A549 (cell line): ENCODE measurements around the gene PLCB1. TPM values are rescaled to one million over a fixed set of nuclear protein-coding genes. Genes with fewer than 3 reads are reported as not detected.

Experiments used
- ATAC-seq, 2 experiments: fragments of 200-7000 bp in 1 of 2; fragments of >200 bp in 1 of 2; cut with Nextera tagmentation in 1 of 2; cut with Tn5 transposase in 1 of 2; 3 replicates each; pipeline versions ENCODE4 v1.8.0 to v1.9.1; 2018 to 2020; ENCODE audit warnings: mild to moderate bottlenecking in 1 of 2, moderate library complexity in 1 of 2
- CTCF ChIA-PET: fragments of 300-600 bp; sonication (Branson Sonifier 250); formaldehyde crosslinking; extraction: SDS; loops from one replicate; lab custom pipeline; 2021; ENCODE audit warnings: antibody characterized with exemption, inconsistent platforms; lab: Yijun Ruan, JAX
- POLR2A ChIA-PET: fragments of 350-600 bp; formaldehyde crosslinking; extraction: SDS; loops from one replicate; lab custom pipeline; 2021; ENCODE audit warnings: antibody characterized with exemption, inconsistent platforms; lab: Yijun Ruan, JAX
- DNase-seq, 2 experiments: peaks; one replicate each; pipeline versions ENCODE4 v3.0.0 to v3.0.0-alpha.2; 2011 to 2016; ENCODE audit warnings: low read depth in 1 of 2, low spot score in 1 of 2
- FAIRE-seq: peaks from 2 replicates; lab custom pipeline; 2011; peaks lifted over from hg19 to GRCh38; lab: Jason Lieb, UNC
- H3K27ac ChIP-seq, 2 experiments: fragments of >200 bp; sonication (Bioruptor Twin); formaldehyde crosslinking; 3 replicates each; pipeline ENCODE4 v1.5.1; 2016 to 2017
- H3K4me1 ChIP-seq: fragments of >200 bp; sonication (Bioruptor Twin); formaldehyde crosslinking; 3 replicates; pipeline ENCODE4 v1.6.1; 2016
- H3K4me2 ChIP-seq: fragments of >200 bp; sonication (Bioruptor Twin); formaldehyde crosslinking; 3 replicates; pipeline ENCODE4 v1.6.1; 2016
- H3K4me3 ChIP-seq: fragments of >200 bp; sonication (Bioruptor Twin); formaldehyde crosslinking; 3 replicates; pipeline ENCODE4 v1.5.1; 2016
- H3K9me3 ChIP-seq: fragments of >200 bp; sonication (Bioruptor Twin); formaldehyde crosslinking; 3 replicates; pipeline ENCODE4 v1.6.1; 2016
- CBX8 ChIP-seq: fragments of 200-600 bp; sonication (generic); IDR thresholded peaks from 2 replicates; pipeline ENCODE4 v1.6.1; 2016
- CEBPB ChIP-seq, 2 experiments: fragments of >200 bp in 1 of 2; sonication (Bioruptor Twin) in 1 of 2; formaldehyde crosslinking in 1 of 2; IDR thresholded peaks; 2 replicates each; pipeline ENCODE4 v1.6.1; 2012 to 2016
- CHD4 ChIP-seq: fragments of 200-600 bp; sonication (generic); IDR thresholded peaks from 2 replicates; pipeline ENCODE4 v1.6.1; 2016; ENCODE audit warnings: antibody characterized with exemption, mild to moderate bottlenecking, borderline replicate concordance
- EHMT2 ChIP-seq: fragments of 200-600 bp; sonication (generic); IDR thresholded peaks from 2 replicates; pipeline ENCODE4 v1.6.1; 2016; ENCODE audit warnings: antibody characterized with exemption, low read depth, mild to moderate bottlenecking, moderate library complexity
- HEYL ChIP-seq: fragments of 250-450 bp; sonication (Bioruptor Pico); IDR thresholded peaks from 2 replicates; pipeline ENCODE4 v1.8.0; 2021; ENCODE audit warnings: mild to moderate bottlenecking, moderate library complexity
- HOXB13 ChIP-seq: fragments of 250-450 bp; sonication (Bioruptor Pico); IDR thresholded peaks from 2 replicates; pipeline ENCODE4 v1.5.0; 2020; ENCODE audit warnings: low read depth, mild to moderate bottlenecking, moderate library complexity
- HOXB5 ChIP-seq: fragments of 250-450 bp; sonication (Bioruptor Pico); IDR thresholded peaks from 2 replicates; pipeline ENCODE4 v1.5.0; 2020; ENCODE audit warnings: mild to moderate bottlenecking, moderate library complexity
- JUN ChIP-seq, 2 experiments: fragments of >200 bp; sonication (Bioruptor Twin); formaldehyde crosslinking; IDR thresholded peaks; 2 replicates in 1 of 2; 3 replicates in 1 of 2; pipeline ENCODE4 v1.6.1; 2016 to 2017
- JUNB ChIP-seq: fragments of >200 bp; sonication (Bioruptor Twin); formaldehyde crosslinking; IDR thresholded peaks from 2 replicates; pipeline ENCODE4 v1.6.1; 2016
- RAD21 ChIP-seq, 2 experiments: fragments of >200 bp in 1 of 2; sonication (Bioruptor Twin) in 1 of 2; formaldehyde crosslinking in 1 of 2; IDR thresholded peaks in 1 of 2; conservative IDR thresholded peaks in 1 of 2; 2 replicates in 1 of 2; 3 replicates in 1 of 2; pipeline ENCODE4 v1.6.1; 2012 to 2018; ENCODE audit warnings: inconsistent platforms in 1 of 2
- RCOR1 ChIP-seq: fragments of 150-350 bp; IDR thresholded peaks from 2 replicates; pipeline ENCODE4 v1.6.1; 2014; ENCODE audit warnings: antibody characterized with exemption, low read length, low read depth
- RFX5 ChIP-seq: fragments of 450-650 bp; IDR thresholded peaks from 2 replicates; pipeline ENCODE4 v1.7.1; 2014; ENCODE audit warnings: antibody characterized with exemption, mild to moderate bottlenecking, moderate library complexity
- ZSCAN20 ChIP-seq: fragments of 250-450 bp; sonication (Bioruptor Pico); IDR thresholded peaks from 2 replicates; pipeline ENCODE4 v1.8.0; 2022; ENCODE audit warnings: mild to moderate bottlenecking, moderate library complexity
- WGBS: methylation state at CpG from one replicate; pipeline ENCODE4 v1.1.6; 2017; ENCODE audit errors: missing lambda C conversion rate; 5-methylcytosine and 5-hydroxymethylcytosine counted together
- polyA plus RNA-seq, 4 experiments: library from polyadenylated mRNA; depleted of rRNA in 3 of 4; stranded (reverse); fragments of >200 nt; fragmentation: RNase III in 1 of 4; extraction: RNeasy Plus Mini Kit Qiagen cat#74134 plus additional on column Dnase treatment in 1 of 4; gene quantifications; 2 replicates in 3 of 4; 3 replicates in 1 of 4; pipeline ENCODE4 v1.2.3, GENCODE V29; 2011 to 2017
- TF ChIP-seq, protein P1 (sequence below): fragments of 250-450 bp; sonication (Bioruptor Pico); IDR thresholded peaks from 2 replicates; pipeline ENCODE4 v1.5.0; 2020; ENCODE audit warnings: low read depth, mild to moderate bottlenecking, moderate library complexity
- TF ChIP-seq, protein P2 (sequence below): fragments of >200 bp; sonication (Bioruptor Twin); formaldehyde crosslinking; IDR thresholded peaks from 3 replicates; pipeline ENCODE4 v1.5.1; 2016
- TF ChIP-seq, protein P3 (sequence below): IDR thresholded peaks from 2 replicates; pipeline ENCODE4 v1.6.1; 2012
- TF ChIP-seq, protein P4 (sequence below): fragments of 450-650 bp; IDR thresholded peaks from 2 replicates; pipeline ENCODE4 v1.6.1; 2014; ENCODE audit warnings: antibody characterized with exemption
- TF ChIP-seq, protein P5 (sequence below): fragments of >200 bp; sonication (Bioruptor Twin); formaldehyde crosslinking; IDR thresholded peaks from 3 replicates; pipeline ENCODE4 v1.6.1; 2016
- TF ChIP-seq, protein P6 (sequence below): IDR thresholded peaks from 2 replicates; pipeline ENCODE4 v1.6.1; 2012; ENCODE audit warnings: low read depth, borderline replicate concordance
- TF ChIP-seq, protein P7 (sequence below): fragments of 150-350 bp; IDR thresholded peaks from 2 replicates; pipeline ENCODE4 v1.6.1; 2014; ENCODE audit warnings: low read depth, mild to moderate bottlenecking, low read length

PLCB1 gene
- polyA plus RNA-seq, 2 of the 4 experiments (the other 2 are of a cell fraction): 0.97 to 6.3 TPM

DNA sequence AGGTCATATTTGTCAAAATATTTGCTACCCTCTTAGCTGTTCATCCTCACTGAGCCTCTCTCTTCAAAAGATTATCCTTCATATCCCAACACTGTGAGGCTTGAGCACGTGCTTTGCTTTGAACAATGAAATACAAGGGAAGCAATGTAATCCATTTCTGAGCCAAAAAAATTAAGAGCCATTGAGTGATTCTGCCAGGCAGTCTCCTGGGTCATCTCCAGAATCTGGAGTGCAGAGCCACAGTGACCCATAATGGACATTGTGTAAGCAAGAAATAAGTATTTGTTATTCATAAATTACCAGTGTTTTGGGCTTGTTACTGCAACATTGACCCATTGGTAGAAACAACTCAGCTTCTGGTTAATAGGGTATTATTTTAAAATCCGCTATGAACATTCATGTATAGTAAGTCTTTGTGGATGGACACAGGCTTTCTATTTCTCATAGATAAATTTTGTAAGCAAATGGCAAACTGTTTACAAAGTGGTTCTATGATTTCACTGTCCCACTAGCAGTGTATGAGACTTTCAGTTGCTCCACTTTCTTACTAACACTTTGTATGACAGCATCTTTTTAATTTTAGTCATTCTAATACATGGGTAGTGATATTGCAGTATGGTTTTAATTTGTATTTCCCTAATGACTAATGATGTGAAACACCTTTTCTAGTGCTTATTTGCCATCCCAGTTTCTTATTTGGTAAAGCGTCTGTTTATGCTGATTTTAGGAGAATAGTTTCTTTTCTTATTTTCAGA, 358.2 kb downstream of the PLCB1 start:
- ATAC-seq: no peak
- 33% methylated on average over 3 of the region's 3 CpGs for WGBS
- Histone ChIP-seq H3K27ac (no peak overlapping the region), H3K4me1 (no peaks in the 10 kb centered on the region), H3K9me3 (no peaks in the 10 kb centered on the region), H3K4me3 (no peak overlapping the region), H3K4me2 (no peak overlapping the region)
- no peak for FAIRE-seq
- CTCF ChIA-PET: no interaction called here
- TF ChIP-seq, protein P1, sequence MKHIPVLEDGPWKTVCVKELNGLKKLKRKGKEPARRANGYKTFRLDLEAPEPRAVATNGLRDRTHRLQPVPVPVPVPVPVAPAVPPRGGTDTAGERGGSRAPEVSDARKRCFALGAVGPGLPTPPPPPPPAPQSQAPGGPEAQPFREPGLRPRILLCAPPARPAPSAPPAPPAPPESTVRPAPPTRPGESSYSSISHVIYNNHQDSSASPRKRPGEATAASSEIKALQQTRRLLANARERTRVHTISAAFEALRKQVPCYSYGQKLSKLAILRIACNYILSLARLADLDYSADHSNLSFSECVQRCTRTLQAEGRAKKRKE (CRISPR knock-in tag): no peak
- no peak for TF ChIP-seq JUN (IDR thresholded peaks at IDR 0.05)
- no peak for DNase-seq
- POLR2A ChIA-PET: no interaction called here

DNA sequence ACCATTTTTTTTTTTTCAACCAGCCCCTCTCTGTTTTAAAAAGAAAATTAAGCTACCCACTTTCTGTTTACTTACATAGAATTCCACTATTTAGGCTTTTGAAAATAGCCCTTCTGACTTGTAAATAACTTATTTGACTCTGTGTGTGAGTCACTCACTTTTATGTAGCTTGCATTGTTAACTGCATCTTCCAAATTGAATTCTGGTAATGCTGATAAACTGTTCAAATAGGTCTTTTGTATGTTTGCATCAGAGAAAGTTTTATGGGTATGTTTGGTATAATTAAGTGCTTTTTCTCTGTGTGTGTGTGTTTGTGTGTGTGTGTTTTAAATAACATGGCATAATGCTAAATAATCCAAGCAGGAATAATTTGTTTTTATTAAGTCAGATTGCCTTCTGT, 360.1 kb downstream of the PLCB1 start:
- H3K27ac ChIP-seq: no peak overlapping the region
- no peak overlapping the region for H3K4me2 ChIP-seq
- CTCF ChIA-PET: no interaction called here
- TF ChIP-seq RCOR1 (no peak), CBX8 (no peak), HOXB13 (CRISPR knock-in tag) (no peak), CHD4 (no peak), RFX5 (no peak), JUNB (no peak), ZSCAN20 (no peak)
- TF ChIP-seq, protein P2, sequence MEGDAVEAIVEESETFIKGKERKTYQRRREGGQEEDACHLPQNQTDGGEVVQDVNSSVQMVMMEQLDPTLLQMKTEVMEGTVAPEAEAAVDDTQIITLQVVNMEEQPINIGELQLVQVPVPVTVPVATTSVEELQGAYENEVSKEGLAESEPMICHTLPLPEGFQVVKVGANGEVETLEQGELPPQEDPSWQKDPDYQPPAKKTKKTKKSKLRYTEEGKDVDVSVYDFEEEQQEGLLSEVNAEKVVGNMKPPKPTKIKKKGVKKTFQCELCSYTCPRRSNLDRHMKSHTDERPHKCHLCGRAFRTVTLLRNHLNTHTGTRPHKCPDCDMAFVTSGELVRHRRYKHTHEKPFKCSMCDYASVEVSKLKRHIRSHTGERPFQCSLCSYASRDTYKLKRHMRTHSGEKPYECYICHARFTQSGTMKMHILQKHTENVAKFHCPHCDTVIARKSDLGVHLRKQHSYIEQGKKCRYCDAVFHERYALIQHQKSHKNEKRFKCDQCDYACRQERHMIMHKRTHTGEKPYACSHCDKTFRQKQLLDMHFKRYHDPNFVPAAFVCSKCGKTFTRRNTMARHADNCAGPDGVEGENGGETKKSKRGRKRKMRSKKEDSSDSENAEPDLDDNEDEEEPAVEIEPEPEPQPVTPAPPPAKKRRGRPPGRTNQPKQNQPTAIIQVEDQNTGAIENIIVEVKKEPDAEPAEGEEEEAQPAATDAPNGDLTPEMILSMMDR: no peak
- no peaks in the 10 kb centered on the region for H3K9me3 ChIP-seq
- no peak overlapping the region for H3K4me3 ChIP-seq
- DNase-seq (no peak), FAIRE-seq (no peak), ATAC-seq (no peak)
- H3K4me1 ChIP-seq: no peaks in the 10 kb centered on the region
- POLR2A ChIA-PET: no interaction called here

DNA sequence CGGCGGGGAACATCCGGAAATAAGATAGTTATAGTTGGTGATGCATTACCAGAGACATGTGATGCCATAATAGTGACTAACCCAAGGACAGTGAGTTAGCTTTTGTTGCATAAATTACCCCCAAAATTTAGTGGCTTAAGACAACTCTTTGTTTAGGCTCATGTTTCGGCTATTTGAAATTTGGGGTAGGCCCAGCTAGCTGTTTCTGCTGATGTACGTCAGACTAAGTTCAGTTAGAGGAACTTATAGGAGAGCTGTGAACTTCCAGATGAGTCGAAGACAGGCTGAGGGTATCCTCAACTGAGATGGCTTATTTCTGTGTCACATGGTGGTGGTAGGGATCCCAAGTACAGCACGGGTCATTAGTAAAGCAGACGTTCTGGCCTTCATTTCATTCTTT, 366.5 kb downstream of the PLCB1 start:
- WGBS: 46% methylated on average over 8 of the region's 8 CpGs
- Histone ChIP-seq H3K27ac (no peak overlapping the region), H3K4me1 (no peaks in the 10 kb centered on the region), H3K4me2 (no peak overlapping the region), H3K9me3 (no peaks in the 10 kb centered on the region), H3K4me3 (no peak overlapping the region)
- no peak for FAIRE-seq
- ChIA-PET CTCF (interaction anchor here (1.4 kb wide), 1 partner anchor 223 kb away, joined by 4 read pairs; no protein-coding TSS in a partner anchor), POLR2A (no interaction called here)
- no peak for DNase-seq
- ATAC-seq: no peak
- no peak for TF ChIP-seq RCOR1
- TF ChIP-seq, protein P3, sequence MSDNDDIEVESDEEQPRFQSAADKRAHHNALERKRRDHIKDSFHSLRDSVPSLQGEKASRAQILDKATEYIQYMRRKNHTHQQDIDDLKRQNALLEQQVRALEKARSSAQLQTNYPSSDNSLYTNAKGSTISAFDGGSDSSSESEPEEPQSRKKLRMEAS: no peak
- no peak for TF ChIP-seq HOXB5
- no peak for TF ChIP-seq CEBPB (IDR thresholded peaks at IDR 0.05)
- TF ChIP-seq HEYL: no peak
- TF ChIP-seq RAD21 (conservative IDR thresholded peaks at IDR 0.05 in 1 of 2, IDR thresholded peaks at IDR 0.05 in 1 of 2): no peak
- no peak for TF ChIP-seq CBX8

DNA sequence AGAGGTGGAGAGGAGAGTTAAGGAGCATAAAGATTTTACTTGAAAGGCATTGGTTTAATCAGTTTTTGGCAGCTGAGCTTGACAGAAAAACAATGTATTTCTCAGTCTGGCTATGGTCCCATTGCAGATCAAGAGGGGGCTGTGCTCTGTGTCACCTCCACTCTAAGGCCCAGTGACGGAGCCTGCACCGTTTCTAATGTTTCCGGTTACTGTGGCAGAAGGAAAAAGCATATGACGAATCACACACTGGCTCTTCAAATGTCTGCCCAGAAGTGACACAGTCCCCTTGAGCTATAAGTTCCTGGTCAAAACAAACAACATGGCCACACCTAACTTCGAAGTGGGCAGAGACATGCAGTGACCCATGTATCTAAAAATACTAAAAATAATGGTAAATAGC, 372.0 kb downstream of the PLCB1 start:
- CTCF ChIA-PET: no interaction called here
- TF ChIP-seq EHMT2: no peak
- TF ChIP-seq, protein P4, sequence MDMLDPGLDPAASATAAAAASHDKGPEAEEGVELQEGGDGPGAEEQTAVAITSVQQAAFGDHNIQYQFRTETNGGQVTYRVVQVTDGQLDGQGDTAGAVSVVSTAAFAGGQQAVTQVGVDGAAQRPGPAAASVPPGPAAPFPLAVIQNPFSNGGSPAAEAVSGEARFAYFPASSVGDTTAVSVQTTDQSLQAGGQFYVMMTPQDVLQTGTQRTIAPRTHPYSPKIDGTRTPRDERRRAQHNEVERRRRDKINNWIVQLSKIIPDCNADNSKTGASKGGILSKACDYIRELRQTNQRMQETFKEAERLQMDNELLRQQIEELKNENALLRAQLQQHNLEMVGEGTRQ: no peak
- TF ChIP-seq, protein P5, sequence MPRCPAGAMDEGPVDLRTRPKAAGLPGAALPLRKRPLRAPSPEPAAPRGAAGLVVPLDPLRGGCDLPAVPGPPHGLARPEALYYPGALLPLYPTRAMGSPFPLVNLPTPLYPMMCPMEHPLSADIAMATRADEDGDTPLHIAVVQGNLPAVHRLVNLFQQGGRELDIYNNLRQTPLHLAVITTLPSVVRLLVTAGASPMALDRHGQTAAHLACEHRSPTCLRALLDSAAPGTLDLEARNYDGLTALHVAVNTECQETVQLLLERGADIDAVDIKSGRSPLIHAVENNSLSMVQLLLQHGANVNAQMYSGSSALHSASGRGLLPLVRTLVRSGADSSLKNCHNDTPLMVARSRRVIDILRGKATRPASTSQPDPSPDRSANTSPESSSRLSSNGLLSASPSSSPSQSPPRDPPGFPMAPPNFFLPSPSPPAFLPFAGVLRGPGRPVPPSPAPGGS: no peak
- TF ChIP-seq, protein P6, sequence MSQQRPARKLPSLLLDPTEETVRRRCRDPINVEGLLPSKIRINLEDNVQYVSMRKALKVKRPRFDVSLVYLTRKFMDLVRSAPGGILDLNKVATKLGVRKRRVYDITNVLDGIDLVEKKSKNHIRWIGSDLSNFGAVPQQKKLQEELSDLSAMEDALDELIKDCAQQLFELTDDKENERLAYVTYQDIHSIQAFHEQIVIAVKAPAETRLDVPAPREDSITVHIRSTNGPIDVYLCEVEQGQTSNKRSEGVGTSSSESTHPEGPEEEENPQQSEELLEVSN: no peak
- TF ChIP-seq, protein P7, sequence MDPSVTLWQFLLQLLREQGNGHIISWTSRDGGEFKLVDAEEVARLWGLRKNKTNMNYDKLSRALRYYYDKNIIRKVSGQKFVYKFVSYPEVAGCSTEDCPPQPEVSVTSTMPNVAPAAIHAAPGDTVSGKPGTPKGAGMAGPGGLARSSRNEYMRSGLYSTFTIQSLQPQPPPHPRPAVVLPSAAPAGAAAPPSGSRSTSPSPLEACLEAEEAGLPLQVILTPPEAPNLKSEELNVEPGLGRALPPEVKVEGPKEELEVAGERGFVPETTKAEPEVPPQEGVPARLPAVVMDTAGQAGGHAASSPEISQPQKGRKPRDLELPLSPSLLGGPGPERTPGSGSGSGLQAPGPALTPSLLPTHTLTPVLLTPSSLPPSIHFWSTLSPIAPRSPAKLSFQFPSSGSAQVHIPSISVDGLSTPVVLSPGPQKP: no peak

More for the DNA sequence above, 372.0 kb downstream of the PLCB1 start:
- POLR2A ChIA-PET: no interaction called here
- FAIRE-seq (no peak), ATAC-seq (no peak), DNase-seq (no peak)
- H3K4me3 ChIP-seq: no peak overlapping the region
- WGBS: 23% methylated on average over 5 of the region's 5 CpGs
- no peaks in the 10 kb centered on the region for H3K4me1 ChIP-seq
- no peak overlapping the region for H3K4me2 ChIP-seq
- no peaks in the 10 kb centered on the region; the same call in 2 of the 3 replicates for H3K9me3 ChIP-seq
- no peak overlapping the region for H3K27ac ChIP-seq
